ENCODE measurements around the gene HNRNPH3.

HNRNPH3 gene

GRCh38 chr10:68362590-68362989, 30.7 kb downstream of the HNRNPH3 start:
- Histone ChIP-seq H3K4me3 (ENCODE audit: low read depth, low read length) (no peak overlapping the region), H3K4me1 (ENCODE audit: control insufficient read depth, insufficient read depth, low read length) (no peaks in the 10 kb centered on the region), H3K36me3 (ENCODE audit: control insufficient read depth in 2 of 2, insufficient read depth in 1 of 2, low read length in 2 of 2) (peaks cover 41 to 51% of the 10 kb centered on the region in 2 experiments), H3K9me3 (ENCODE audit: control insufficient read depth, insufficient read depth, low read depth, low read length) (no peaks in the 10 kb centered on the region), H3K27ac (ENCODE audit: extremely low read depth, low read depth, low read length) (no peak overlapping the region)
- POLR2A ChIA-PET: no interaction called here
- CTCF ChIA-PET: interaction anchor here (2.0 kb wide), 1 partner anchor 14 kb away, joined by 6 read pairs; no protein-coding TSS in a partner anchor
- no peak for TF ChIP-seq ZBTB6 (tag by site-specific recombination; IDR thresholded peaks at IDR 0.05)
- TF ChIP-seq KLF7 (tag by site-specific recombination; IDR thresholded peaks at IDR 0.05; ENCODE audit: borderline replicate concordance): no peak
- TF ChIP-seq ZNF585B (tag by site-specific recombination; IDR thresholded peaks at IDR 0.05): no peak

GRCh38 chr10:68364101-68364886, 32.4 kb downstream of the HNRNPH3 start:
- CTCF ChIA-PET: interaction anchor here (2.0 kb wide), 1 partner anchor 16 kb away, joined by 6 read pairs; no protein-coding TSS in a partner anchor
- Histone ChIP-seq H3K9me3 (ENCODE audit: control insufficient read depth, insufficient read depth, low read depth, low read length) (no peaks in the 10 kb centered on the region), H3K27ac (ENCODE audit: extremely low read depth, low read depth, low read length) (no peak overlapping the region), H3K4me3 (ENCODE audit: low read depth, low read length) (no peak overlapping the region), H3K36me3 (ENCODE audit: control insufficient read depth in 2 of 2, insufficient read depth in 1 of 2, low read length in 2 of 2) (peaks cover 33 to 46% of the 10 kb centered on the region in 2 experiments), H3K4me1 (ENCODE audit: control insufficient read depth, insufficient read depth, low read length) (no peaks in the 10 kb centered on the region)
- POLR2A ChIA-PET: no interaction called here
- TF ChIP-seq ZNF266 (tag by site-specific recombination; IDR thresholded peaks at IDR 0.05; ENCODE audit: low read depth) (no peak), PRDM2 (tag by site-specific recombination; IDR thresholded peaks at IDR 0.05; ENCODE audit: borderline replicate concordance) (no peak), ZNF658 (tag by site-specific recombination; IDR thresholded peaks at IDR 0.05) (no peak), ZNF510 (tag by site-specific recombination; IDR thresholded peaks at IDR 0.05; ENCODE audit: insufficient replicate concordance) (no peak), ZNF366 (tag by site-specific recombination; conservative IDR thresholded peaks at IDR 0.05) (no peak), ZNF24 (tag by site-specific recombination; IDR thresholded peaks at IDR 0.05) (no peak), PRDM4 (tag by site-specific recombination; IDR thresholded peaks at IDR 0.05) (no peak)

GRCh38 chr10:68365611-68366010, 33.7 kb downstream of the HNRNPH3 start:
- Histone ChIP-seq H3K4me1 (ENCODE audit: control insufficient read depth, insufficient read depth, low read length) (no peaks in the 10 kb centered on the region), H3K9me3 (ENCODE audit: control insufficient read depth, insufficient read depth, low read depth, low read length) (no peaks in the 10 kb centered on the region), H3K4me3 (ENCODE audit: low read depth, low read length) (no peak overlapping the region), H3K36me3 (ENCODE audit: control insufficient read depth in 2 of 2, insufficient read depth in 1 of 2, low read length in 2 of 2) (peaks cover 25 to 52% of the 10 kb centered on the region in 2 experiments), H3K27ac (ENCODE audit: extremely low read depth, low read depth, low read length) (no peak overlapping the region)
- CTCF ChIA-PET: no interaction called here
- POLR2A ChIA-PET: no interaction called here
- TF ChIP-seq FEZF1 (tag by site-specific recombination; IDR thresholded peaks at IDR 0.05) (no peak), BCL6B (tag by site-specific recombination; IDR thresholded peaks at IDR 0.05) (no peak), ZNF677 (tag by site-specific recombination; IDR thresholded peaks at IDR 0.05) (no peak), ZNF341 (tag by site-specific recombination; IDR thresholded peaks at IDR 0.05; ENCODE audit: low read depth) (no peak), ZFP3 (tag by site-specific recombination; IDR thresholded peaks at IDR 0.05; ENCODE audit: low read depth) (no peak), TCF7L2 (IDR thresholded peaks at IDR 0.05; ENCODE audit: borderline replicate concordance, low read depth, low read length) (no peak)

Data from HEK293 (cell line).